GM19324 (cell line): ENCODE results near the gene TDRD7.

Experiments used
- ATAC-seq: cut with Tn5 transposase; IDR thresholded peaks from one replicate; pipeline ENCODE4 v1.9.1; 2021; ENCODE audit warnings: mild to moderate bottlenecking, moderate library complexity; ENCODE audit not compliant: unreplicated experiment, low FRiP score

TDRD7 gene

GRCh38 chr9:97502984-97503861 lies 91.3 kb downstream of the TDRD7 start:
- no peak for ATAC-seq

GRCh38 chr9:97503862-97504210 lies 91.9 kb downstream of the TDRD7 start:
- ATAC-seq: no peak

DNA sequence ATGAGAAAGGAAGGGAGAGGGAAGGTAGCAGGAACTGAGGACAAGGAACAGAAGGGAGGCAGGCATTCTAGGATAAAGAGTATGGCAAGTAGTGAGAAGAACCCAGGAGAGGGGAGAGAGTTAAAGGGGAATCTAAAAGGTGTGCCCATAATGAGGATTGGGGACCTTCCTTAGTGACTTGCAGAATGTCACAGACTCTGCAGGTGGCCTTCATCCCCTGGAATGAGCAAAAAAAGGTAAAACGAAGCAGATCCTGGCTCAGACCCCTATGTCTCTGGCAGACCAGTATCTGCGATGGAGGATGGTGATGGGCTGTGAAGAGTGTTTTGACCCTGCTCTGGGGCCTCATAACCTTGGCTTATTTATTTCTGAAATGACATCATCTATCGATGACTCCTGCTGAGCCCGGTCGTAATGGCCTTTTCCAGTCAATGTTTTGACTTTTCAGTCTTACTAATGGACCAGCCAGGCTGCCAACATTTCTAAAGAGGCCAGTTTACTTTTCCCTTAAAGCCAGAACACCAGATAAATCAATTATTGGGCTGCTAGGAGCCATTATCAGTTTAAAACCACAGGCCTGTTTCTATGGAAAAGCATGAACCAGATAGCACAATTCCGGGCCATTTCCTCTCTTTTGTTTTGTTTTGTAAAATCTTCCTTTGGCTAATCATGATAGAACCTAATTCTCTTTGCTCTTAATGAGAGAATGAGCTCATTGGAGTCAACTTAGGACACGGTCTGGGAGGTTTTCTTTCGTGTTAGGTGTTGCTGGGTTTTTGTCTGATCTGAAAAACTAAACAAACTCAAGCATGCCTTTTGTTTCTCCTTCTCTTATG lies 92.7 kb downstream of the TDRD7 start:
- ATAC-seq: no peak

- ATAC-seq: no peak
These were observed 93.9 kb downstream of the TDRD7 start for GRCh38 chr9:97505845-97506244.

GRCh38 chr9:97506306-97506705 lies 94.4 kb downstream of the TDRD7 start:
- no peak for ATAC-seq

GRCh38 chr9:97506787-97507186 lies 94.9 kb downstream of the TDRD7 start:
- ATAC-seq: no peak

- ATAC-seq: no peak
These were observed 95.6 kb downstream of the TDRD7 start for GRCh38 chr9:97507428-97507984.

GRCh38 chr9:97508852-97509251 lies 97.0 kb downstream of the TDRD7 start:
- ATAC-seq: no peak

GRCh38 chr9:97510797-97511654 lies 99.1 kb downstream of the TDRD7 start:
- no peak for ATAC-seq

- no peak for ATAC-seq
These were observed 99.9 kb downstream of the TDRD7 start for GRCh38 chr9:97511655-97512427.

GRCh38 chr9:97512966-97513560 lies 101.2 kb downstream of the TDRD7 start:
- no peak for ATAC-seq

- no peak for ATAC-seq
These were observed 102.6 kb downstream of the TDRD7 start for GRCh38 chr9:97514531-97514930.

DNA sequence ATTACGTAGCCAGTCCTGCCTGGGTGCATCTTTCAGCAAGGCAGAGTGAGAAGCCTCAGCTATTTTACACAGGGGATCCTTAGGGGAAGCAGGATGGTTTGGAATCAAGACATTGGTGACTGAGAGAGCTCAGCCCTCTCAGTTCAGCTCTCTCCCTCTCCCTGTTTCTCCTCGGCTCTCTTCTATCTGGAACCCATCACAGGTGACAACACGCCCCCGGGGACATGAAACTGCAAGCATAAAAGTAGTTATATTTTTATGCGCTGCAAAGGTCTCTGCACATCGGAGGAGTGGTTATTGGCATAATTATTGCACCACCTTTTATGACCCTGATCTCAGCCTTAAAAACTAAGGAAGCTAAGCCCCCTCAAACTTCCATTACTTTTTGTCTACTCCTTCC lies 103.8 kb downstream of the TDRD7 start:
- ATAC-seq: no peak

- no peak for ATAC-seq
These were observed 104.2 kb downstream of the TDRD7 start for GRCh38 chr9:97516111-97516510.

DNA sequence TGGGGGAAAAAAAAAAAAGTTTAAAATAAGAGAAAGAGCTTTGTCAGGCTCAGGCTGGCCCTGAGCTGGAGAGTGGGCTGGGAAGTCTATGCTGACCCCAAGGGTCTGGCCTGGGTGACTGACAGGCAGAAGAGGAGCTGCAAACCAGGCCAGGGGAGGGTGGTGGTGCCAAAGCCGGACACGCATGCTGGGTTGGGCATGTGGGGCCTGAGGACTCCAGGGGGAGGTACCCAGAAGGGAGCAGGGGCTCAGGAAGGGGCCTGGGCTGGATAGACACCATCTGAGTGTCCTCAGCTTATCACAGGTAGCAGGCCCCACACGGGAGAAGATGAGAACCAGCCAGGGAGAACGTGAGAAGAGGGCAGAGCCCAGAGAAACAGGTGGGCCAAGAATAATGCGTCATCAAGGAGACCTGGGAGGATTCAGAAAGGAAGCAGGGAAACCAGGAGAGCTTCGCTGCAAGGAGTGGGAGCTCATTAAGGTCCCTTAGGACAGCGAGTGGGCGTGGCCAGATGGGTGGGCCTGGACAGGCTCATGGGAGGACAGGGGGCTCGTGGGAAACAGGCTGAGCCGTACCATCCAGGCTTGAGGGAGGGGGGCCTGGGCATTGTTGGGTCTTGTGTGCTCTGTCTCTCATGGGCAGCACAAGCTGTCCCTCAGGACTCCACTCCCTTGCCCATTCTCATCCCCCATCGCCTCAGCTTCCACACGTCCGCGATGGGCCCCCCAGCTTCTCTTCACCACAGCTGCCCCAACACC lies 105.6 kb downstream of the TDRD7 start:
- no peak for ATAC-seq

- ATAC-seq: no peak
These were observed 106.4 kb downstream of the TDRD7 start for GRCh38 chr9:97518166-97518908.

DNA sequence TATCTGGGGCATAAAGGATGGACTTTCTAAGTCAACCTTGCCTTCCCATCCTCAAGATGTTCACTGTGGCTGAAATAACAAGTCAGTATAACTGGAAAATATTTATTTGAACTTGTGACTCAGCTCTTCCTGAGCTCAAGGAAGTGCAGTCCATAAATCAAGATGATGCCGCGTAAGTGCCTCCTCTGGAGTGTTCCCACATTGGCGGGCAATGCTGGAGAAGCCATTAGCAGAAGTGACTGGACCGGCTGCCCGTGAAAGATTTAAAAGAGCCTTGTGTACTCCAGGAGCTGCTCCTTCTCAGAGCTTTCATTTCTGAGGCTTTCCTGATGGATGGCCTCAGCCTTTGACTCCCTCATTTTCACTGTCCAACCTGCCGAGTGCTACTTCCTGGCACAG lies 107.0 kb downstream of the TDRD7 start:
- ATAC-seq: no peak

DNA sequence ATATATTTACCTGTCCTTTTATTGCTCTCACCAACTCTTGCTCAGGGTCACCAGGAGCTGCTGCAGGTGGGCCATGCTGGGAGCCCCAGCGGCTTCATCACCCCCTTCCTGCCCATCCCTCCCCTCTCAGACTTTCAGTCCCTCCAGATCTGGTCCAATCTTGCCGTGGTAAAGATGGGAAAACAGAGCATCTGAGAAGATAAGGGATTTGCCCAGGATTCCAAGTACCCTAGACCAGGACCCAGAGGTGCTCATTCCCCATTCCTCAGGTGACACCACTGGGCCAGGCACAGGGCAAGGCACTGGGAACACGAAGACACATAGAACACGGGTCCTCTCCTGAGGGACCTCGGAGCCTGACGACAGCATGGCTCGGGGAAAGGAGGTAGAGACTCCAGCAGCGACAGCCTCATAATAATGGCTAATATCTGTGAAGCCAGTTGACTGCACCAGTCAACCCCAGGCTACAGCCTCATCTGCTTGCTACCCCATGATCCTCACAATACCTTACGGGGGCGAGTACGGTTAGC lies 107.6 kb downstream of the TDRD7 start:
- no peak for ATAC-seq
